Suppressor macrophage treated with lipopolysaccharide for 1 hour (primary cell): Measurements from ENCODE around the gene SRSF12.
"Not testable (repeated sequence)": the region's sequence is repeated elsewhere in the genome, so short reads cannot be mapped to it uniquely, and the experiment has no call there.

Source experiments
- DNase-seq, 3 donors: peaks; one replicate each; pipeline ENCODE4 v3.0.0-alpha.2; 2020 to 2022

SRSF12 gene

DNA sequence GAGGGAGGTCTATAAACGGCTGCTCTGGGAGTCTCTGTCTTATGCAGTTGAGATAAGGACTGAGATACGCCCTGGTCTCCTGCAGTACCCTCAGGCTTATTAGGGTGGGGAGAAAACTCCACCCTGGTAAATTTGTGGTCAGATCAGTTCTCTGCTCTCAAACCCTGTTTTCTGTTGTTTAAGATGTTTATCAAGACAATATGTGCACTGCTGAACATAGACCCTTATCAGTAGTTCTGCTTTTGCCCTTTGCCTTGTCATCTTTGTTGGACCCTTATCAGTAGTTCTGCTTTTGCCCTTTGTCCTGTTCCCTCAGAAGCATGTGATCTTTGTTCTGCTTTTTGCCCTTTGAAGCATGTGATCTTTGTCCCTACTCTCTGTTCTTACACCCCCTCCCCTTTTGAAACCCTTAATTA lies 10.4 kb upstream of the SRSF12 start:
- DNase-seq, result not testable (repeated sequence)

GRCh38 chr6:89122625-89123024 lies 4.8 kb upstream of the SRSF12 start:
- peak; percentile 26 to 44 (median 43) for DNase-seq

DNA sequence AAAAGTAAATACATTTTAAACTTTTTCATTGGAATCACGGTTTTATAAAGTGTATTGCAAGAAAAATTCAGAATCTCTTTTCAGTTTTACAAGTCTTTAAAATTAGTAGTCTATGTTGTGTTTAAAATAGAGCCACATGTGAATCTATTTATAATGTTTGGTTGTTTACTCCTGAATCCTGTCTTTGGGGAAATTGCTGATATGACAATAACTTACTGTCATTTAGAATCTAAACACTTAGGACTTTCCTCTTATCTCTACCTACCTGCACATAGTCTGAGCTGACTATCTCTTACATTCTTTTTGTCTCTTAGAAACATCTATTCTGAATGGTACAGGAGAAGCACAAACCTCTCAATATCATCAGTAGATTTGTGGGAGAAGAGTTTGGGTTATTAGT lies 4.1 kb upstream of the SRSF12 start:
- DNase-seq, result no peak

DNA sequence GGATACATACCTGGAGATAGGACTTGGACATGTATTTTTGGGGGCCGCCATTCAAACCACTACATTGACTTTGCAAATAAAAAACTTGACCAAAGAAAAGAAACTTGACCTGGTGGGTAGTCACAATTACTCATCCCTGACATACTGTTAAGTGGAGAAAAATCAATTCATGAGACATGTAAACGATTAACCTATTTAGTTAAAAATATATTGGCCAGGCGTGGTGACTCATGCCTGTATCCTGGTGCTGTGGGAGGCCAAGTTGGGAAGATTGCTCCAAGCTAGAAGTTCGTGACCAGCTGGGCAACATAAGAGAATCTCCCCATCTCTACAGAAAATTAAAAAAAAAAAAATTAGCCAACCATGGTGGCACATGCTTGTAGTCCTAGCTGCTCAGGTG lies 2.5 kb upstream of the SRSF12 start:
- no peak for DNase-seq

DNA sequence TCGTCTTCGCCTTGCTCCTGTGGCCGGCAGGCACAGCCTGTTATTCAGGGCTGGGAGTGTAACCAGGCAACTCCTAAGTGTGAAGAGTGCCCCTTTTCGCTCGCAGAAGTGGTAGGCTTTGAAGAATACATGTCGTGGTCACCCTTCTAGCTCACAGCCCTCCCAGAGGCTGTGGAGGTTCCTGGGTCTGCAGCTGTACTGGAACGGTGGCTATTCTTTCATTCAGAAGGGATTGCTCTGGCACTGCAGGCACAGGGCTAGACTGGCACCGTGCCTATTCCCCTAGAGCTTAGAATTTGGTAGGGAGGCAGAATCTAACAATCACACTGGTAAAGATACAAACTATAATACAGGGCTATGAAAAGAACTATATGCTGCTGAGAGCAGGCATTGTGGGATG lies 1.1 kb upstream of the SRSF12 start:
- no peak for DNase-seq

DNA sequence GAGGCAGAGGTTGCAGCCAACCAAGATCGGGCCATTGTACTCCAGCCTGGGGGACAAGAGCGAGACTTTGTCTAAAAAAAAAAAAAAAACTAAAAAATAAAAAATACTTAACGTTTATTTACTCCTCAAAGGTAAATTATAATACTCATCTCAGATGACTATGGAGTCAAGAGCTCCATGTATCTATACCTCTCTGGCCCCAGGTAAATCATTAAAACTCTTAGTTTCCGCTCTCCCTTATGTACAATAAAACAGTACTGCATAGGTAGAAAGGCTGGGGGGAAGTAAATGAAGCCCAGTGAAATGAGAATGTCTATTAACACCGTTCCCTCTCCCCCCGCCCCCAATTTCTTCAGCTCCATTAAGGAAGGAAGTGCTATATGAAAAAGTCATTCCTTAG lies 1.2 kb downstream of the SRSF12 start:
- no peak for DNase-seq

- DNase-seq, result no peak
These were observed 5.9 kb downstream of the SRSF12 start for GRCh38 chr6:89111933-89112332.

GRCh38 chr6:89110284-89110683 lies 7.6 kb downstream of the SRSF12 start:
- peak; percentile 36 to 67 (median 53) for DNase-seq

GRCh38 chr6:89100114-89100513 lies 17.8 kb downstream of the SRSF12 start:
- DNase-seq, result no peak

GRCh38 chr6:89098461-89098860 lies 19.4 kb downstream of the SRSF12 start:
- no peak for DNase-seq

- peak; percentile 51 to 68 (median 67) for DNase-seq
These were observed 30.0 kb downstream of the SRSF12 start for GRCh38 chr6:89087881-89088280.

- peak; percentile 22 to 56 (median 44) for DNase-seq
These were observed 32.3 kb downstream of the SRSF12 start for GRCh38 chr6:89085409-89086205.

DNA sequence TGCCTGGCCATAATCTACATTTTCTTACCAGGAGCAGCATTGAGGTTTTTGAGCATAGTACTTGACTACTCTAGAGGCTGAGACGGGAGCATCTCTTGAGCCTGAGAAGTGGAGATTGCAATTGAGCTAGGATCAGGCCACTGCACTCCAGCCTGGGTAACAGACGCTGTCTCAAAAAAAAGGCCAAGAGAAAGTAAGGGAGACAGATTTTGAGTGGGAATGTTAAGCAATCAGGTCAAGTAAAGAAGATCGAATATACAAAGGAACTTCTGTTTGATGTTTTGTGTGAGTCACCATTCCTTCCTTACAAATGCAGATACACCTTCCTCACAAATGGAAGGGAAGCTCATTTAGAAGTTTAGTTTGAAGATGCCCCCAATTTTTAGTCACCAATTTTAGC lies 32.9 kb downstream of the SRSF12 start:
- DNase-seq, result peak; percentile 11 to 38 (median 37)

DNA sequence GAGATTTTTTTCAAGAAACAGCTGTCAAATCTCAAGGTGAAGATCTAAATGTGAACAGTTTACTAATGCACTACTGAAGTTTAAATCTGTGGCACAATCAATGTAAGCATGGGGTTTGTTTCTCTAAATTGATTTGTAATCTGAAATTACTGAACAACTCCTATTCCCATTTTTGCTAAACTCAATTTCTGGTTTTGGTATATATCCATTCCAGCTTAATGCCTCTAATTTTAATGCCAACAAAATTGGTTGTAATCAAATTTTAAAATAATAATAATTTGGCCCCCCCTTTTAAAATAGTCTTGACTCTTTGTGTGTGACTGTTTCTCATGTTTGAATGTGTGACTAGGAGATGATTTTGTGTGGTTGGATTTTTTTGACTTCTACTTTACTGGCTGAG lies 33.3 kb downstream of the SRSF12 start:
- DNase-seq, result peak in 1 of 3 donors; percentile 16

- peak; percentile 37 to 56 (median 50) for DNase-seq
These were observed 35.4 kb downstream of the SRSF12 start for GRCh38 chr6:89082486-89082891.

GRCh38 chr6:89081423-89082322 lies 36.2 kb downstream of the SRSF12 start:
- DNase-seq, result peak; percentile 97 to 99 (median 97)

DNA sequence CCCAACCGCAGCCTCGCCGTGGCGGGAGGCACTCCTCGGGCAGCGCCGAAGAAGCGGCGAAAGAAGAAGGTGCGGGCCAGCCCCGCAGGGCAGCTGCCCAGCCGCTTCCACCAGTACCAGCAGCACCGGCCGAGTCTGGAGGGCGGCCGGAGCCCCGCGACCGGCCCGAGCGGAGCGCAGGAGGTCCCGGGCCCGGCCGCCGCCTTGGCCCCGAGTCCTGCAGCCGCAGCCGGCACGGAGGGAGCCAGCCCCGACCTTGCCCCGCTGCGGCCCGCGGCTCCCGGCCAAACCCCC lies 36.8 kb downstream of the SRSF12 start:
- DNase-seq, result no peak

DNA sequence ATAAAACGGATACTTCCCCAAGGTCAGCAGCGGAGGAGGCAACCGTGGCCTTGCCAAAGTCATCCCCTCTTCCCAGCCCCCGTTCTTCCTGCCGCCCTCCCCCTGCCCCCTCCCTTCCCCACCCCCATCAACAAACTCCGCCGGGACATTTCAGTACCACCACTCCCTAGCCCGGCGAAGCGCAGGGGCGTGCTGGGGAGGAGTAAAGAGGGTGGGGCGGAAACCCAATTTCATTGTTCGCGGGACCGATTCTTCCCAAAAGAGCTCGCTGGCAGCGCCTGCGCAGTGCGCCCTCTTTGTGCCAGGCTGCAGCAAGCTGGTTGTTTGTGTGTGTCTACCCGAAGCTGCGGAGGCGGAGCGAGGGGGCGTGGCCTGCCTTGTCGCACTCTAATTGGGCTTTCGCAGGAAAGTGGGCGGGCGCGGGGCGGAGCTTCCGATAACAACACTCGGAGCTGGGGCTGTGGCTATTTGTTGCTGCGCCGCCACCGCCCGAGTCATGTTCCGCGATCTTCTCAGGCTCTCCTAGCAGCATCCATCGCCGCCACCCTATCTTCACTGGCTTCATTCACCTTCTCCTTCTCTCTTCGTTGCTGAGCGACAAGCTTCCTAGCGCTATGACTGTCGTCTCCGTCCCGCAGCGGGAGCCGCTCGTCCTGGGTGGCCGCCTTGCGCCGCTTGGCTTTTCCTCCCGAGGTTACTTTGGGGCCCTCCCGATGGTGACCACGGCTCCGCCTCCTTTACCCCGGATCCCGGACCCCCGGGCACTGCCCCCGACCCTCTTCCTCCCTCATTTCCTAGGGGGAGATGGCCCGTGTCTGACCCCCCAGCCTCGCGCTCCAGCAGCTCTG lies 37.4 kb downstream of the SRSF12 start, which contains the start of gene PNRC1:
Gene PNRC1, plus strand, starts transcription at position 471 of the 848 bp plus-strand sequence. Its CDS starts 144 bp downstream, at position 615.
- DNase-seq, result peak; percentile 100

DNA sequence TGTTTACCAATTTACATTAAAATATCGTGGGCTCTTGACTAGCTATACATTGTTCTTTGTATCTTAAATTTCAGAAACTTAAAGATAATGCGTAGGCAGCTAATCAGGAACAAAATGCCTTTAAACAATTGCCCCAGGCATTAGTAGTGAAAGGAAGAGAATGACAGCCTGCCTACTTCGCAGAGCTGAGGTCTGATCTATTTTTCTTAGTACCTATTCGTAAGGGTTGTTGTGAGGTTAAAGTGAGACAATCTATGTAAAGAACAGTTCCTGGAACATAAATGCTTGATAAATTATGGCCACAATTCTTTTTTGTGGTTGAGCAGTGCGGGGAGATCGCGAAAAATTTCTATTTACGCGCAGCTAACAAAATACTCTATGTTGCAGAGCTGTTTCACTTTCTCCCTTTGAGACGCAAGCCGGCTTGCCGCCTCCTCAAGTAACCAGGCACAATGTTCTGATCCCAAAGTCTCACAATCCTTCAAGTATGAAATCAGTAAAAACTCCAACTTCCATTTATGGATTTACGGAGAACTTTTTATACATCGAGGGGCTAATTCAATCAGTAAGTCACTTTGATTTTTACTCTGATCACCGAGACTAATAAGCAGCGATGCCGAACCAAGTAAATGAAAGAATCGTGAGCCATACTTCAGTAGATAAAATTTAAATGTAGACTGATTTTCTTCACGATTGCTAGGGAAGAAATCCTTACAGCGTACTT lies 38.2 kb downstream of the SRSF12 start:
- DNase-seq, result peak; percentile 74 to 83 (median 79)

DNA sequence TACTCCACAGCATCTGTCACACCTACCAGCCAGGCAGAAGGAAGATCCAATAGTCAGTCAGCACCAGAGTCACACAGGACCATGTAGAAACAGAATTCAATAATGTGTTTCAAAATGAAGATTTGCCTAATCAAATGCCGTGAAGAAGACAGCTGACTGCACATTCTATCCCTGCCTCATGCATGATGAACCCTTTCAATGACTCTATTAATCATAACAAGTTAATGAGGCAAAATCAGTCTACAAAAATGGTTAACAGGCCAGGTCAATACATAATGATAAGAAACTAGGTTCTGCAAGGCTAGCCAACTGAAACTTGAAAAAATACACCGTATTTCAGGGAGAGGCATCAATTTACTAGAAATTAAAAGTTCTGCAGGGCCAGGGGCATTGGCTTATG lies 44.0 kb downstream of the SRSF12 start:
- no peak for DNase-seq

DNA sequence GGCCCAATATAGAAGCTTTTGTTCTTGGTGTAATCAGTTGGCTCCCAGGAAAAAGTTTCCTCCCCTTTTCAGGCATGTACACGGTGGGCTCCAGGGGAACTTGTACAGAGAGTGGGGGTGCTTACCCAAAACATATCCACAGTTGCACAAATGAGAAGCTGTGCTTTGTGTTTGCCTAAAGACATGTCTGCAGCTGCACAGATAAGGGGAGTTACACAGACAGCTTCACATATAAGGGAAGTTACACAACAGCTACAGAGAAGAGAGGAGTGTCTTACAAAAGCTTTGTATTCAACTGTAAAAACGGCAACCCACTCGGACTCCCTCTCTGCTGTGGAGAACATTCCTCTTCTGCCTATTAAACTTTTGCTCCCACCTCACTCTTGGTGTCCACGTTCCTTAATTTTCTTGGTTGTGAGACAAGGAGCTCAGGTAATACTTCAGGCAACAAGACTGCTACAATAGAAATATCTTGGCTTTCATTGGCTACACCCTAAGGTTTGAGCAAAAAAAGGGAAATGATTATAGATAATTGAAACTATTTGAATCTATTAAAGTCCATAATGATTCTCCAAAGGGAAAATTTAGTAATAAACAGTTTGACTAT lies 44.8 kb downstream of the SRSF12 start:
- DNase-seq, result peak; percentile 59 to 78 (median 77)

DNA sequence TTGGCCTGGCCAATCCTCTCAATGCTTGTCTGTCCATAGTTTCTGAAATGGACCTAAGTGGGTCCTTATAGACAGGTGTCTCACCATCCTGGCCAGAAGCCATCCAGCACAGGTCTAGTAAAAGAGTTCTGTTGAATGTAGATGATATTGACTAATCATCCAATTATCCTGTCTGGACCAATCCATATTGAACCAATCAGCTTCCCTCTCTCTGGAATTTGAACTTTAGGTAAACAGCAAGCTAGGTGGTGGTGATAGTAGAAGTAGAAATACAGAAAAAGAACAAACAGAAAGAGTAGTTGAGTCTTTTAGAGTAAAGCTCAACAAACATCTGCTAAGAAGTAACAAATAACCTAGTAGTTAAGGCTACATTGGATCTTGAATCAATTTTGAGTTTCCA lies 46.8 kb downstream of the SRSF12 start:
- no peak for DNase-seq
